K562 (cell line): ENCODE data around the gene DNAJB14. TPM values are rescaled to one million over a fixed set of nuclear protein-coding genes. Genes with fewer than 3 reads are reported as not detected.
A peak's percentile ranks its signal among the peaks of the same experiment; 100 is the strongest.

ENCODE experiments used
- HDAC1 ChIP-seq, 2 experiments: fragments of 450-650 bp; IDR thresholded peaks; 2 replicates each; pipeline ENCODE4 v1.6.1; 2016 to 2017; ENCODE audit warnings: inconsistent platforms in 1 of 2, mild to moderate bottlenecking in 1 of 2, moderate library complexity in 1 of 2
- HOXB6 ChIP-seq: fragments of 250-450 bp; sonication (Bioruptor Pico); IDR thresholded peaks from 2 replicates; pipeline ENCODE4 v1.5.1; 2022; ENCODE audit warnings: mild to moderate bottlenecking, borderline replicate concordance
- JUN ChIP-seq, 2 experiments: sonication (generic) in 1 of 2; formaldehyde crosslinking in 1 of 2; IDR thresholded peaks; 2 replicates each; pipeline versions ENCODE4 v1.6.1 to v1.8.0; 2012 to 2022; ENCODE audit warnings: borderline replicate concordance in 2 of 2, mild to moderate bottlenecking in 2 of 2, improper control_type of control experiment in 1 of 2, low read depth in 1 of 2, low read length in 1 of 2, missing genetic modification reagents in 1 of 2
- MGA ChIP-seq: fragments of 450-650 bp; IDR thresholded peaks from 2 replicates; pipeline ENCODE4 v1.6.1; 2016; ENCODE audit warnings: mild to moderate bottlenecking, moderate library complexity
- MITF ChIP-seq: IDR thresholded peaks from 2 replicates; pipeline ENCODE4 v1.6.1; 2014; ENCODE audit warnings: antibody characterized with exemption
- SMAD2 ChIP-seq: fragments of 150-350 bp; IDR thresholded peaks from 2 replicates; pipeline ENCODE4 v1.6.1; 2014; ENCODE audit warnings: low read depth, mild to moderate bottlenecking, low read length
- USF1 ChIP-seq: sonication (generic); formaldehyde crosslinking; IDR thresholded peaks from 2 replicates; pipeline ENCODE4 v1.9.0; 2022; ENCODE audit warnings: mild to moderate bottlenecking, missing genetic modification reagents
- ZBTB7A ChIP-seq: IDR thresholded peaks from 2 replicates; pipeline ENCODE4 v1.6.1; 2011; ENCODE audit warnings: low read depth, mild to moderate bottlenecking, low read length, moderate library complexity, borderline replicate concordance; ENCODE audit not compliant: control insufficient read depth
- ZFPM2 ChIP-seq: fragments of 250-450 bp; sonication (Bioruptor Pico); IDR thresholded peaks from 2 replicates; pipeline ENCODE4 v1.5.1; 2022; ENCODE audit warnings: mild to moderate bottlenecking
- polyA plus RNA-seq, 8 experiments: library from polyadenylated mRNA; depleted of rRNA in 4 of 8; stranded (reverse) in 5 of 8; unstranded in 3 of 8; fragments of >200 nt; fragmentation: Nextera tagmentation in 2 of 8; fragmentation: Illumina TruSeq in 1 of 8; extraction: Ambion mirVana in 2 of 8; extraction: Trizol in 1 of 8; gene quantifications; 2 replicates each; pipeline versions ENCODE4 v1.2.1 to v1.2.3, GENCODE V29; 2011 to 2014; ENCODE audit warnings: inconsistent platforms in 1 of 8, missing spikeins in 1 of 8
- total RNA-seq, 7 experiments: library from RNA; depleted of rRNA in 6 of 7; stranded (reverse); fragments of >200 nt in 6 of 7; fragmentation: Illumina TruSeq in 2 of 7; extraction: Trizol in 2 of 7; gene quantifications; 2 replicates each; pipeline versions ENCODE4 v1.2.1 to v1.2.3, GENCODE V29; 2011 to 2021; ENCODE audit warnings: low replicate concordance in 1 of 7

Gene DNAJB14
- total and polyA plus RNA-seq, 9 of the 15 experiments (the other 6 are each of a cell fraction or from before 2014, with no cell fraction given) = 5.5 to 28.0 (median 12.7) TPM

GRCh38 chr4:99949034-99949998, 2.9 kb upstream of the DNAJB14 start (continued):
- TF ChIP-seq MGA (0 out of 2 replicates have a peak, but pooled peaks have one; percentile 12), USF1 (peak; percentile 81), ZFPM2 (CRISPR knock-in tag) (no peak), HDAC1 (IDR thresholded peaks at IDR 0.05) (peak in 1 of 2 experiments; percentile 62; a peak in 1 of 4 replicates), MITF (no peak), JUN (IDR thresholded peaks at IDR 0.05; ENCODE audit: borderline replicate concordance, low read depth, low read length) (0 out of 2 replicates have a peak, but pooled peaks have one; percentile 54), JUN (CRISPR knock-in tag; IDR thresholded peaks at IDR 0.05; ENCODE audit: borderline replicate concordance) (no peak), HOXB6 (no peak), ZBTB7A (peak; percentile 82; the same call in 1 of the 2 replicates), SMAD2 (no peak)
